ENCODE data around the gene MIOX.
"Not testable (repeated sequence)": the region's sequence is repeated elsewhere in the genome, so short reads cannot be mapped to it uniquely, and the experiment has no call there.

The MIOX gene

DNA sequence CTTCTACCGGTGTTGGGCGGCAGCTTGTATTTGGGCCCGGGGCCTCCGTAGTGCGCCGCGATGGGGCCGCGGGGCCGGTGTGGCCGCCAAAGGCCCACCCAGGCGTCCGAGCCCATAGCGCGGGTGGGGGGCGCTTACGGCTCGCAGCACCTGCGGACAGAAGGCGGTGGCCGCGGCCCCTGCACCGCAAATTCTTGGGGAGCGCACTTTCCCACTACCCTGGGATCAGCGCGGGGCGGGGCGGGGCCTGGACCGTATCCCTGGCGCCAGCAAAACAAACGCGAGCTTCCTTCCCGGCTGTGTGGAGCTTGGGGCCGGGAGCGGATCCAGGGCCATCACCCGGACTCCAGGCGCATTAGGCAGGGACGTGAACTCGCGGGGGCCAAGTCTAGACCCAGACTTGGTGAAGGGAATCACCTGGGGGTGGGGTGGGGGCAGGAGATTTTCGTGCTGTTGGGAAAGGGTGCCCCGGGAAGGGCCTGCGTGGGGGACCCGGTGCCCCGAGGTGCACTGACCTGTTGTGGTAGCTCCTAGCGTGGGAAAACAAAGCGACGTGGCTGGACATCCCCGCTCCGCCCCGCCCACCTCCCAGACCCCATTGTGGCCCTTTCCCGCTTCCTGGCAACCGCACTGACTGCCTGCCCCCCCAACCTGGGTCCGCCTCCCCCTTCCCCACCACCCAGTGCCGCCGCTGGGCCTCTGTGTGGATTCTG, 45.5 kb downstream of the MIOX start:
- DNase-seq = no peak

- no peak for DNase-seq
Observed at GRCh38 chr22:50532824-50533796, 46.5 kb downstream of the MIOX start.

DNA sequence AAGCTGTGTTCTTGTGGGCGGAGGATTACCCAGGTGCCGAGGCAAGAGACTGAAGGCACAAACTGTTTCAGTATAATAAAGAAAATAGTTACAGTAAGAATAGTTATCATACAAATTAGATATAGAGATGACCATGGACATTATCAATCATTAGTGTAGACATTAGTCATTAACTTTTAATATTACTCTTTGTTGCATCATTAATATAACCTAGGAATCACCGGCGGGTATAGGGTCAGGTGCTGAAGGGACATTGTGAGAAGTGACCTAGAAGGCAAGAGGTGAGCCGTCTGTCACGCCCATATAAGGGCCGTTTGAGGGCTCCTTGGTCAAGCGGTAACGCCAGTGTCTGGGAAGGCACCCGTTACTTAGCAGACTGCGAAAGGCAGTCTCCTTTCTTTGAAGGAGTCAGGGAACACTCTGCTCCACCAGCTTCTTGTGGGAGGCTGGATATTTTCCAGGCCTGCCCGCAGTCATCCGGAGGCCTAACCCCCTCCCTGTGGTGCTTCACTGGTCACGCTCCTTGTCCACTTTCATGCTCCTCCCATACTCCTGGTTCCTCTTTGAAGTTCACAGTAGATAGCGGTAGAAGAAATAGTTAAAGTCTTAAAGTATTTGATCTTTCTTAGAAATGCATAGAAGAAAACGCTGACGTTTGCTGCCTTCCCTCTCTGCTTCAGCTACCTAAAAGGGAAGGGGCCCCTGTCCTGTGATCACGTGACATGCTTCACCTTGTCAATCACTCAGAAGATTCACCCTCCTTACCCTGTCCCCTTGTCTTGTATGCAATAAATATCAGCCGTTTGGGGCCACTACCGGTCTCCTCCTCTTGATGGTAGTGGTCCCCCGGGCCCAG, 47.4 kb downstream of the MIOX start:
- not testable (repeated sequence) for DNase-seq

DNA sequence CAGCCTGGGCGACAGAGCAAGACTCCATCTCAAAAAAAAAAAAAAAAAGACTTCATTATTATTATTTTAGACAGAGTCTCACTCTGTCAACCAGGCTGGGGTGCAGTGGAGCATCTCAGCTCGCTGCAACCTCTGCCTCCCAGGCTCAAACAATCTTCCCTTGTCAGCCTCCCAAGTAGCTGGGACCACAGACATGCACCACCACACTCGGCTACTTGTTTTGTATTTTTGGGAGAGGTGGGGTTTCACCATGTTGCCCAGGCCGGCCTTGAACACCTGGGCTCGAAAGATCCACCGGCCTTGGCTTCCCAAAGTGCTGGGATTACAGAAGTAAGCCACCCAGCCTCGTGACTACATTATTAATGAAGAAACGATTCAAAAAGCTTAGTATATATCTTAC, 48.5 kb downstream of the MIOX start:
- DNase-seq = no peak

DNA sequence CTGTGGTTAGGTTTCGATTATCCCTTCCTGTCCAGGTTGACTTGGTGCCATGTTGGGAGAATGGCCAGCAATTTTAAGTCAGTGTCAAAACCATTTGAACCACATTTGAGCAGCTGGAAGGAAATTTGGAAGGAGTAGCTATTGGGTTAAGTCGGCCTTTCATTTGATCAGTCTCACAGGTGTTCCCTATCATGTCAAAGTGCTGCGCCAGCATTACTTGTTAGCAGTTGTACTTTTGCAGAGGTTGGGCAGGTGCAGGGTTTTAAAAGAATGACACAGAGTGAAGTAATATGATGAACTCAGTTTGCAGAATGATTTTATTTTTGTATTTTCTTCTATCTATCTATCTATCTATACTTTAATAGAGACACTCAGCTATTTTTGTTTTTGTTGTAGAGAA, 49.6 kb downstream of the MIOX start:
- DNase-seq = no peak

DNA sequence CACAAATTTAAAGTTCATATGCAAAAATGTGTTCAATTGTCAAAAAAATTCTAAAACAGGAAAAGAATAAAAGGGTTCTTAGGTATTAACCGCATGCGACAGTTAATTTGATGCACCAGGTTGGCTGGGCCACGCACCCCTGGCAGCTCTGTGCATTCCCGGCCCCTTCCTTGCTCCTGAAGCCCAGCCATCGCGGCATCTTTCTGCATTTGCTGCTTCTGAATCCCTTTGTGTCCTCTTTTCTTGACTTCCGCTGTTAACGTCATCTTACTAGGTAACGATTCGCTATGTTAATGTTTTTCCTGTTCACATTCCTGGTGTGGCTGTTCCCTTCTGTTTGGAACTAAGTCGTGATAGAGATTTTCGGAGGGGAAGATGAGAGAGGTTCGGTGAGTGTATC, 51.1 kb downstream of the MIOX start:
- DNase-seq = no peak
